Stimulated activated CD8-positive, alpha-beta memory T cell treated with anti-CD3 and anti-CD28 coated beads, Interleukin-4, amount 100 ng/mL, for 1 hour (primary cell): ENCODE measurements around the gene TAF1D.
A peak's percentile ranks its signal among the peaks of the same experiment; 100 is the strongest.
"Not testable (repeated sequence)": the region's sequence is repeated elsewhere in the genome, so short reads cannot be mapped to it uniquely, and the experiment has no call there.

ENCODE experiments used
- DNase-seq, 2 donors: peaks; one replicate each; pipeline ENCODE4 v3.0.0-alpha.2; 2020; ENCODE audit warnings: low read depth in 2 of 2, low spot score in 1 of 2

Gene TAF1D

DNA sequence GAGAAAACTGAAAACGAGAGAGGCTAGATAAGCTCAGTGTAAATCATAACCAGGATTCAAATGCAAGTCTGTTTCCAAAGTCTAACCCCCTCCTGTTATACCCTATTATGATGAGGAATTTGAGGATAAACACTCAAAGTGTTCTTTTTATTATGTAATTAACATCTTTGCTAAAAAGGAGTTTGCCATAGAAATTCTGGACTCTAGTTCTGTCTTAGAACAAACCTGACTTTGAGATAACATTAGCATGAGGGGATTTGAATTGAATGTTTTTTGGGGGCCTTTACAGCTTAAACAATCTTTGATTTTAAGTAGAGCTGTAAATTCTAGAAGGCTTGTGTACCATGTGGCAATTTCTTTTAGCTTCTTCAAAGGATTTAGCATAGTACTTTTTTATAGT lies 9.7 kb upstream of the TAF1D start:
- no peak for DNase-seq

DNA sequence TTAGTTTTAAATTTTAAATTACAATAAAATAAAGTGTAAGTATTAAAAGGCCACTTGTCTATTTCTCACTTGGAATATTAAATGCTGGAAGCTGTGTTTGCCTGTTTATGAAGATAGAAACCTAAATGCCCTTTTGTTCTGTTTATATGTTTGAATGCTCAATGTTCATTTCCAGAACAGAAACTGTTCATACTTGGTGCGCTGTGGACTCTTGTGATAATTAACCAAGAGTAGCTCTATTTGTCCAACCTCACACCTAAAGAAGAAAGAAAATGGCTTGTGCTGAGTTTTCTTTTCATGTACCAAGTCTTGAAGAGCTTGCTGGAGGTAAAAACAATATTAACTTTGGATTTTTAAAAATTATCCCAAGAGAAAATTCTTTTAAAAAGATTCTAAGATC lies 5.8 kb upstream of the TAF1D start:
- no peak for DNase-seq

DNA sequence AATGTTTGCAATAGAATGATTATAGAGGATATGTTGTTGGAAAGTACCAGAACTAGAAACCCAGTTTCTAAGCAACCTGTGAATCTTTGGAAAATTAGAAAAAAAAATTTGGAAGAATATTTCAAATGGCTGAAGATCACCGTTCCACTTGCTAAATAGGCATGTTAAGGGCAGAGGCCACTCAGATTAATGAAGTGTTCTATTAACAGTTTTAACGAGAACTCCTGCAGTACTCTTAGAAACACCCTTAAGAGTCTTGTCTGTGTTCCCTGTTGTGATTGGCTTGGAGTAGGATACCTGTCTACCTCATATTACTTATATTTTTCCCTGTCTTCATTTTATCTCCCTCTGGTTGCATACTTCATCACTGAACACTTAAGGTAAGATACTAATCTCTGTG lies 4.8 kb upstream of the TAF1D start:
- no peak for DNase-seq

DNA sequence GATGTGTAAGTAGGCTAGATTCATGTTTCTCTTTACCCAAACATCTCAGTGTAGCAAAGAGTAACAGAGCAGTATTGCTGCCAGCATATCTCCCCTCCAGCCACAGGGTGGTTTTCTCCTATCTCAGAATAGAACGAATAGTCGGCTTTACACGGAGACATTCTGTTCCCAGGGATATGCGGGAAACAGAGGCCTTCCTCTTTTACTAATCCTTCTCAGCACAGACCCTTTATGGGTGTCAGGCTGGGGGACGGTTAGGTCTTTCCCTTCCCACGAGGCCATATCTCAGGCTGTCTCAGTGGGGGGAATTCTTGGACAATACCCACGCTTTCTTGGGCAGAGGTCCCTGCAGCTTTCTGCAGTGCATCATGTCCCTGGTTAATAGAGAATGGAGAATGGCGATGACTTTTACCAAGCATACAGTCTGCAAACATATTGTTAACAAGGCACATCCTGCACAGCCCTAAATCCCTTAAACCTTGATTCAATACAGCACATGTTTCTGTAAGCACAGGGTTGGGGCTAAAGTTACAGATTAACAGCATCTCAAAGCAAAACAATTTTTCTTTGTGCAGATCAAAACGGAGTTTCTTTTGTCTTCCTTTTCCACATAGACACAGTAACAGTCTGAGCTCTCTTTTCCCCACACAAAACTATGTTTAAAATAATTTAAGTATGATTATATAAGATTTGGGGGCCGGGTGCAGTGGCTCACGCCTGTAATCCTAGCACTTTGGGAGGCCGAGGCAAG lies 3.9 kb upstream of the TAF1D start:
- not testable (repeated sequence) for DNase-seq

DNA sequence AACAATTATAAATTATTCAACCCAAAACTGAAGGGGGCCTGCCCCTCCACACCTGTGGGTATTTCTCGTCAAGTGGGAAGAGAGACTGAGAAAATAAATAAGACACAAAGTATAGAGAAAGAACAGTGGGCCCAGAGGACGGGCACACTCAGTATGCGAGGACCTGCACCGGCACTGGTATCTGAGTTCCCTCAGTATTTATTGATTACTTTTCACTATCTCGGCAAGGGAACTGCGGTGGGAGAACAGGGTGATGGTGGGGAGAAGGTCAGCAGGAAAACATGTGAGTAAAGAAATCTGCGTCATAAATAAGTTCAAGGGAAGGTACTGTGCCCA lies 3.3 kb upstream of the TAF1D start:
- DNase-seq, result no peak

DNA sequence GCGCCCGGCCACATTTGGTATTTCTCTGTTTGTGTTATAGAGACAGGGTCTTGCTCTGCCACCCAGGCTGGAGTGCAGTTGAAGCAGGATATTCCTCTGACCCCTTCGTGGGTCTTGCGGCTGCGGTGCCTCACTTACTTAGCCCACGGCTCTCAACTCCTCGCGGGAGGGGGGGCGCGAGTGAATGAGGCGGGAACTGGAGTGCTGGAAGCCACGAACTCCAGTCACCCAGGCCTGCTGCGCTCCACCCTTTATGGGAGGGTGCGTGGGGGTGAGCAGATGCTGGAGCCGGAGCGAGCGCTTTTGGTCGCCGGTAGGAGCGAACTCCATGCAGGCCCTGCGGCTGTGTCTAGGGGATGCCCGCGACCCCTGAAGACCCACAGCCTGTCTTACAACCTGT lies 2.0 kb upstream of the TAF1D start:
- DNase-seq, result no peak

DNA sequence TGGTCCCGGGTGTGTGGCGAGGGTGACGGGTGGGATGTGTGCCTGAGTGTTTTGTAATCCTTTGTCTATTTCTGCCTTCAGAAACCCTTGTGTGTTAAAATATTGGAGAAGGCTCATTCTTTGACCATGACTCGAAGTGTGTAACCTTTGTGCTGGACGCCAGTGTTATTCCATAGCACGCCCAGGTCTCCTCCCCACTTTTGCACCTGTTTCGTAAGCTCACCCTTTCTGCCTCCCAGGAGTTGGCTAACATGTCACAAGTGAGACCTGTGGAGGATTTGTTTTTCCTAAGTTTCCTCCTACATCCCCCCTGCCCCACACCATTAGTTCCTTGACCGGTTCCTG lies 559 bp upstream of the TAF1D start:
- no peak for DNase-seq

DNA sequence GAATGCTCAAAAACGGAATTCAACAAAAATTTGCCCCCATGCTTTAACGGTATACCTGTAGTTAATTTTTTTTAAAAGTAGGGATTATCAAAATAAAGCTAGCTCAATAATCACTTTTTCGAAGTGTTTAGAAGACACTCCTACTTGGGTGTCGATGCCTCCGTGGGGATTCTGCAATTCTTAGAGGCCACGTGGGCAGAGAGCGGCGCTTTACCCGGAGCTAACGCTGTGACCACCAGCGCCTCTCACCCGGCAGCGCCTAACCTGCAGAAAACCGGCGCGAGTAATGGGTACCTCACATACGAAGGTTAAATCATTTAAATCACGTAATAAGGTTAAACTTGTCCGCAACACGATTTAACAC lies 583 bp downstream of the TAF1D start:
- DNase-seq, result peak; percentile 17 to 34

DNA sequence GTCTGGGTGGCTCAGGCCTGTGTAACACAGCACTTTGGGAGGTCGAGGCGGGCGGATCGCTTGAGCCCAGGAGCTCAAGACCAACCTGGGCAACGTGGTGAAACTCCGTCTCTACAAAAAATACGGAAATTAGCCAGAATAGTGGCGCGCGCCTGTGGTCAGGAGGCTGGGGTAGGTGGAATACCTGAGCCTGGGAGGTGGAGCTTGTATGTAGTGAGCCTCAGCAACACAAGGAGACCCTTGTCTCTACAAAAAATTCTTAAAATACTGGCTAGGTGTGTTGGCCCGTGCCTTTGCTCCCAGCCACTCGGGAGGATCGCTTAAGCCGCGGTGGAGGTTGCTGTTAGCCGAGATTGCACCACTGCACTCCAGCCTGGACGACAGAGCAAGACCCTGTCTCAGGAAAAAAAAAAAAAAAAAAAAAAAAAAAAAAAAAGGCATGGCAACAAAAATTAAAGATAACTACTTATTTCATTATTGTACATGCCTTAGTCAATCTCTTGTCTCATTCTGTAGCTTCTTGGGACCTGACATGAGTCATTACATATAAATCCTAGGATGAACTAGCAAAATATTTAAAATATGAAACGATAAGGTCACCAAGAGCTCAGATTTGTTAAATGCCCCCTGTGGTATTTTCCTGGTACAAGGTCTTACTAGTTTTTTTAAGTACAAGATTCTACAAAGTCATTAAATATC lies 1.1 kb downstream of the TAF1D start:
- no peak for DNase-seq

DNA sequence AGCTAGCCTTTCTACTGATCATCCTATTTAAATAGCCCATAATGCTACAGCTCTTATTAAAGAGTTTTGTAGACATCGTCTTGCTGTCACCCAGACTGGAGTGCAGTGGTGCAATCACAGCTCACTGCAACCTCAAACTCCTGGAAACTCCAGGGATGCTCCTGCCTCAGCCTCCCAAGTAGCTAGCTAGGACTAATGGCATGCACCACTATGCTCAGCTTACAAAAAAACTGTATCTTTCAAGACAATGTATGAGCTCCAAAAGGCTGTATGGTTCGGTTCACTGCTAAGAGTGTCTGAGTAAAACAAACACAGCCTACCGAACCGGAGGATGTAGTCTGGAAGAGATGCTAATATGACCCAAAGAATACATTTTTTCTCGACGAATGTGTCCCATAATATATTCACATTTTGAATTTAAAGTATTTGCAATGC lies 2.6 kb downstream of the TAF1D start:
- no peak for DNase-seq

DNA sequence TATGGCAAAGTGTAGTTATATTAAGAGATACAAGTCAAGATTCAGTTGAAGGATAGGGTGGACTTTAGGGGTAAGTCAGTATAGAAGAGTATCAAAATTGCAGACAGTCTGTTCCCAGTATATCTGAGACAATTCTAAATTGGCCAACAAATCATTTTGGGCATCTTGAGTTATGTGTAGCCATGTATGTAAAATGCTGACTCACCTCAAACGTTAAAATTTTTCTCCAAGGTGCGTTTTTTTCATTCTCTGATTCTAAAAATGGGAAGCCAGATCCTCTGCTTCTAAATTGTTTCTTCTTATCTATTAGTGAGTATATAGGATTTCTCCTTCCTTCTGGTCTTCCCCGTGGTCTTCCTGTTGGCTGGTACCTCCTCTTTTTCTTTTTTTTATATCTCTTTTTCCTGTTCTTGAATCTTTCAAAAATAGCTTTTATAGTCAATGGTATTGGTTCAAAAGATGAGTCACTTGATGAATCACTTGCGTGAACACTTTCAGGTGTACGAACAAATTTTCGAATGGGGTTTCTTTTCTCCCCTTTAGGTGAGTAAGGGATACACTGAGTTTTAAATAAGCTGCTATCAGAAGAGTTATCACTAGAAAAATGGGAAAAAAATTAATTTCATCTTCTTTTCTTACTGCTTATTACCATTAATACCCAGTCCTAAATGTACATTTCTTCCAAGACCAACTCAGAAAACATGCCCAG lies 3.2 kb downstream of the TAF1D start:
- no peak for DNase-seq

DNA sequence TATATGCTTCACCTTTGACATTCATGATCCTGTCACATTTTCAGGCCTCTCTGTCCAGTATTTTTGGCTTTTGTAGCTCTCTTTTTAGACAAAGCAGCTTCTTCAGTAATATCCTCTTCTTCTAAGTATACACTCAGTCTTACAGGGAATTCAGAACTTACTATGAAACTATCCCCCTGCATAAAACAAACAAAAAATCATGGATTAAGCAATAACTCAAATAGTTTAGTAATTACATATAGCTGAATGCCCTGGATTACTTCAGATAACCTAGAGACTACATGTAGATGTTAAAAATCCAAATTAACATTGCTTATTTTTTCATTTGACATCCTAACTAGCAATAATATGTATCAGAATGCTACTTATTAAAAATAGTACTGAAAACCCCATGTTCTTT lies 5.2 kb downstream of the TAF1D start:
- no peak for DNase-seq

DNA sequence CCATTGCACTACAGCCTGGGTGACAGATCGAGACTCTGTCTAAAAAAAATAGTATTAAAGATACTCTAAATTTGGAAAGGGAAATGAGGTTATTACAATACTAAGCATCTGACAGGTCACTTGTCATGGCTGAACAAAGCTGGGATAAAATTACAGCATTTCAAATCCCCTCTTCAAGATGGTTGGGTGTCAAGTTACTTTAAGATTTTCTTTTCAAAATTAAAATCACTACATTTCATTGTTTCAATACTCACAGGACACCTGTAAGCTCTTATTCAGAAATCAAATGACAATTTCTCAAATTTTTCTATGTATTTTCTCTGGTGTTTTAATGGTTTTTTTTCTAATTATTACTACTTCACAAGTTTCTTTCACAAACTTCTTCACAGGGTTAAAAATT lies 5.7 kb downstream of the TAF1D start:
- DNase-seq, result no peak

DNA sequence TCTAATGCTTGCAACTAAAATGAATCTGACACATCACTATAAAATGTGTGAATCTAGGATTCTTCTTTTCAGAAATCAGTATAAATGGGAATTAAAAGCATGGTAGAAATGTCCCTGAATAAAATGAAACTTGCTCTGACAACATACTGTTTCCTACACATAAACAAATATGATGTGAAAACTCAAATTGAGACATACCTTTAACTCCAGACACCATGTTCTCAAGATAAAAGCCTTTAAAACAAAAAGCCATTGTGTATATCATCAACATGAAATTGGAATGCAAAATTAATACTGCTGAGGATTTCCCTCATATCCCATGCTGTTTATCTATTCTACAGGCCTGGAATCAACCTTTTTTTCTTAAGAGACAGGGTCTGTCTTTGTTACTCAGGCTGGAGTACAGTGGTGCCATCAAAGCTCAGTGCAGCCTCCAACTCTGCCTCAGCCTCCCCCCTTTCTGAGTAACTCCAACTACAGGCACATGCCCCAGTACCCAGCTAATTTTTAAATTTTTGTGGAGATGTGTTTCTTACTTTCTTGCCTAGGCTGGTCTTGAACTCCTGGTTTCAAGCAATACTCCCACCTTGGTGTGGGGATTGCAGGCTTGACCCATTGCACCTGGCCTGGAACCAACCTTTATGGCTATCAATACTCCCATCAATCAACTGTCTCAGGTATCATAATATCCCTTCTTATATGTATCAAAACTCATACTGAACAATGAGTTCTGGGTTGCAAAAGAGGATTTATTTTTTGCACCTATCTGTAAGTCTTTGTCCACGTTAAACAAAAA lies 6.7 kb downstream of the TAF1D start:
- DNase-seq, result no peak

DNA sequence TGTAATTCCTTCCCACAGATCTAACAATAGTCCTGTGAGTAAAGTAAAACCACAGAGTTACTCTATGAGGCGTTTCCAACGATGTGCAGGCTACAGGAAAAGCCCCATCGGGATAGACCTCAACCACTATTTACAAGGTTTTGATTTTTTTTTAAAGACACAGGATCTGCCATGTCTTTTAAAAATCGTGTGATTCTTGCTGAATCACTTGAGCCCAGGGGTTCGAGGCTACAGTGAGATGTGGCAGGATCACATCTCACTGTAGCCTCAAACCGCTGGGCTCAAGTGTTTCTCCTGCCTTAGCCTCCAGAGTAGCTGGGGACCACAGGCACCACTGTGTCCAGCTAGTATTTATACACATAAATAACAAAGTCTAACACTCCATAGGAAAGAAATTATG lies 7.8 kb downstream of the TAF1D start:
- DNase-seq, result no peak

DNA sequence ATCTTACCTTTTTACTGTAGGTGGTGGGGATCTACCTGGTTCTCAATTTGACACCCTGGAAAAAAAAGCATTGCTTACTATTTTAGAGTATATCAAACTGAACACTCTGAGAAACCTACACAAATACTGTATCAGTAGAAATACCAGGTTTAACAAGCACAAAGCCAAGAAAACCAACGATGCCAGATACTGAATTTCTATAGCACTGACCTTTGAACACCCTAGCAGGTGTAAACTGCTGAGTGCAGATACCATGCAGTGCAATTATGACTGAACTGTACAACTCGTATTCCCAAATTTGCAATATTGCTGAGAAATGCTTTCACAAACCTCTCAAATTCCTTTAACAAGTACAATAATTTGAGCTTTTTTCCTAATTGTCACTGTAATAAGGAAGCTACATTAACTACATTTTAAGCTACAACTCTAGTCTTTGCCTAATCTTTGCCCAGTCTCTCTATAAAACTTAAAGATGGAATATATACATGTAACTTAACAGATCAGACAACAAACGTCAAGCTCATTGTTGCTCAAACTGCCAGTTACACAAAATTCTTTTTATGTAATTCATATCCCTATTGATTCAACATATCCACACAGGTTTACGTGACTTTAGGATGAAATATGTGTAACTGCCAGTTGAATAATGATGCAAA lies 8.9 kb downstream of the TAF1D start:
- DNase-seq, result no peak

DNA sequence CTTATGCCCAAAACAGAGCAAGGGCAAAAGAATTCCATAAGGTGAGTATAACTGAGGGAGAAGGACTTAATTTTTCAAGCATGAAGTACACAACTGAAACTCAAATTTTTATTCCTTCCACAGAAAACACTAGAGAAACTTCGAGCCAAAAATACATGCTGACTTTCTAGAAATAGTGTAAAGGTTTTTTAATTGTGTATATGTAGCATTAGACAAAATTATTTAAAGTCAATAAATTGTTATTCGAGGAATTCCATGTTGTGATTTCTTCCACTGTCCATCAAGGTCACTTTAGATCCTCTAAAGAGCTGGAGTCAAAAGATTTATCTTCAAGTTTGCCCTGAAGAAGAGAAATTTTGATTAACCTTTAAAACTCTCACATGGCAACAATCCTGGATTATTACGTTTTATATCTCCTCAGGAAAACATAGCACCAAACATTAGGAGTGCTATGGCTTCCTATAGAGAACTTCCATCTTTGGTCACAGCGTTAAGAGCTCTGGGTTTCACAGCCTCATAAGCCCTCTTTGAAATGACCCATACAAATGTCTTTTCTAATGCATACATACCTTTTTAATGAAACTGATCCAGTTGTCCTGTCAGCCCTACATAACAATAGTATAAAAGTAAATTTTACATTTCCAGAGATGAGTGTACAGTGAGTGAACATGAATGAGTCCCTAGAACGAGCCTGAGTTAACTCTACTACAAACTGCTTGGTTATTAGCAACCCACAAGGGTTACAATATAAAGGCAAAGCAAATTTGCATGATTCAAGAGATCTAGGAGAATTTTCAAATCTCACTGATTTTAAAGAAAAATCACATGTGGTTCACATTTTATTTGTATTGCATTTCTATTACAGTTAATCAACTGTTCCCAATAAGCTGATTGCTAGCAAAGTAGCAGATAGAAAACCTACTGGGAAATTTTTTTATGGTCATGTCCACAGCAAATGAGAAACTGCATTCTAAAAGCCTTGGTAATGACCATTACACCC lies 10.9 kb downstream of the TAF1D start:
- DNase-seq, result no peak

DNA sequence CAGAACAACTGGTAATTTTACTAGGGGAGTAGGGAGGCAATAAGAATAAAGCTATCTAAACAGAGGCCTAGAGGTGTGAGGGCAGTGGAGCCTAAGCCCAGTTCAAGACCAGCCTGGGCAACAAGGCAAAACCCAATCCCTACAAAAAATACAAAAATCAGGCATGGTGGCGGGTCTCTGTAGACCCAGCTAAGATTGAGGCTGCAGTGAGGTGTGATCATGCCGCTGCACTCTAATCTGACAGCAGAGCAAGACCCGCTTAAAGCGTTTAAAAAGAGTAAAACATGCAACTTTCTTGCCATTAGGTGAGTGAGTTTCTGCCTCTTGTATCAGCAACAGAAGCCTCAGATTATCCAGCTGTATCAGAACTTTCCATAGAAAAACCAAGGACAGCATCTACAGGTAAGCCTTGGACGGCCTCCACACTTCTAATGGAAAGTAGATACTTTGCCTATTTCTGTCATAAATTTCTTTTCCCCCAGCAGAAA lies 12.1 kb downstream of the TAF1D start:
- no peak for DNase-seq

DNA sequence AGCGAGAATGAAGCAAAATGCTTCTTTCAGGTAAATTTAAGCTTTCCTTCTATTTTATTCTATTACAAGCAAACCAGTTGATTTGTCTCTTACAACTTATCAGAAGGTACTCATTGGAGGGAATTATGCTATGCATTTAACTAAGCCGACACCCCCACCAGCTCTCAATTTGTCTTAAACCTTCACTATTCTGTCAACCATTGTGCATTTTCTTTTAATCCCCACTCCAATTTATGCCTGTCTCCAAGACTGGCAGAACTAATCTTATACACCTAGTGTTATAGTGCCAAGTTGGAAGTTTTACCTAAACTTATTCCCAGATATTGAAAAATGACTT lies 12.5 kb downstream of the TAF1D start:
- no peak for DNase-seq
